Activated naive CD8-positive, alpha-beta T cell treated with anti-CD3 and anti-CD28 coated beads, Interleukin-2, amount 10 ng/mL, durations not matched to agents 7 days and 5 days (primary cell): Measurements from ENCODE around the gene OBSCN. TPM values are rescaled to one million over a fixed set of nuclear protein-coding genes. Genes with fewer than 3 reads are reported as not detected.

Source experiments
- ATAC-seq: fragments of 150-1000 bp; cut with Tn5 transposase; one replicate; pipeline ENCODE4 v1.10.0; 2021; ENCODE audit warnings: low read depth, moderate library complexity
- POLR2A ChIA-PET: fragments of 350-600 bp; sonication (Branson Sonifier 250); formaldehyde crosslinking; loops from one replicate; lab custom pipeline; 2021; ENCODE audit warnings: antibody characterized with exemption; lab: Charles Lee
- DNase-seq: peaks from one replicate; pipeline ENCODE4 v3.0.0; 2021
- H3K27ac Mint-ChIP-seq: one replicate; pipeline ENCODE4 v1.8.0; 2022; ENCODE audit warnings: mild to moderate bottlenecking, mixed read lengths
- H3K27me3 Mint-ChIP-seq: one replicate; pipeline ENCODE4 v1.8.0; 2022; ENCODE audit warnings: mild to moderate bottlenecking, moderate library complexity, mixed read lengths
- H3K36me3 Mint-ChIP-seq: one replicate; pipeline ENCODE4 v1.8.0; 2021; ENCODE audit warnings: mild to moderate bottlenecking, mixed read lengths
- H3K4me1 Mint-ChIP-seq: one replicate; pipeline ENCODE4 v1.8.0; 2021; ENCODE audit warnings: mixed read lengths
- H3K4me3 Mint-ChIP-seq: one replicate; pipeline ENCODE4 v1.8.0; 2022; ENCODE audit warnings: mild to moderate bottlenecking, moderate library complexity, mixed read lengths
- H3K9me3 Mint-ChIP-seq: one replicate; pipeline ENCODE4 v1.8.0; 2021; ENCODE audit warnings: mixed read lengths
- total RNA-seq, 2 experiments: library from RNA; stranded (reverse); gene quantifications; one replicate each; pipeline ENCODE4 v1.2.3, GENCODE V29; 2021

OBSCN gene
- total RNA-seq, 2 experiments from 2014 or later, result 44.3 to 44.7 TPM

- H3K36me3 Mint-ChIP-seq, result no peaks in the 10 kb centered on the region
- POLR2A ChIA-PET, result interaction anchor here (1.4 kb wide), 3 partner anchors 111 to 181 kb away, joined by 7 to 14 read pairs (median 11); partner anchors contain the start of genes IBA57 and TRIM11
- ATAC-seq, result peak; percentile 2
- H3K27ac Mint-ChIP-seq, result peak overlapping the region; percentile 61
- no peak for DNase-seq
- no peaks in the 10 kb centered on the region for H3K27me3 Mint-ChIP-seq
- no peaks in the 10 kb centered on the region for H3K9me3 Mint-ChIP-seq
- H3K4me3 Mint-ChIP-seq, result peak overlapping the region; percentile 77
- H3K4me1 Mint-ChIP-seq, result peaks cover 6% of the 10 kb centered on the region
Observed at GRCh38 chr1:228276174-228276831, 68.5 kb downstream of the OBSCN start.

- Mint-ChIP-seq H3K4me1 (peaks cover 6% of the 10 kb centered on the region), H3K36me3 (no peaks in the 10 kb centered on the region), H3K27me3 (no peaks in the 10 kb centered on the region), H3K9me3 (no peaks in the 10 kb centered on the region), H3K27ac (no peak overlapping the region), H3K4me3 (no peak overlapping the region)
- DNase-seq (peak; percentile 27), ATAC-seq (no peak)
- POLR2A ChIA-PET, result no interaction called here
Observed at GRCh38 chr1:228276901-228277490, 69.2 kb downstream of the OBSCN start.

DNA sequence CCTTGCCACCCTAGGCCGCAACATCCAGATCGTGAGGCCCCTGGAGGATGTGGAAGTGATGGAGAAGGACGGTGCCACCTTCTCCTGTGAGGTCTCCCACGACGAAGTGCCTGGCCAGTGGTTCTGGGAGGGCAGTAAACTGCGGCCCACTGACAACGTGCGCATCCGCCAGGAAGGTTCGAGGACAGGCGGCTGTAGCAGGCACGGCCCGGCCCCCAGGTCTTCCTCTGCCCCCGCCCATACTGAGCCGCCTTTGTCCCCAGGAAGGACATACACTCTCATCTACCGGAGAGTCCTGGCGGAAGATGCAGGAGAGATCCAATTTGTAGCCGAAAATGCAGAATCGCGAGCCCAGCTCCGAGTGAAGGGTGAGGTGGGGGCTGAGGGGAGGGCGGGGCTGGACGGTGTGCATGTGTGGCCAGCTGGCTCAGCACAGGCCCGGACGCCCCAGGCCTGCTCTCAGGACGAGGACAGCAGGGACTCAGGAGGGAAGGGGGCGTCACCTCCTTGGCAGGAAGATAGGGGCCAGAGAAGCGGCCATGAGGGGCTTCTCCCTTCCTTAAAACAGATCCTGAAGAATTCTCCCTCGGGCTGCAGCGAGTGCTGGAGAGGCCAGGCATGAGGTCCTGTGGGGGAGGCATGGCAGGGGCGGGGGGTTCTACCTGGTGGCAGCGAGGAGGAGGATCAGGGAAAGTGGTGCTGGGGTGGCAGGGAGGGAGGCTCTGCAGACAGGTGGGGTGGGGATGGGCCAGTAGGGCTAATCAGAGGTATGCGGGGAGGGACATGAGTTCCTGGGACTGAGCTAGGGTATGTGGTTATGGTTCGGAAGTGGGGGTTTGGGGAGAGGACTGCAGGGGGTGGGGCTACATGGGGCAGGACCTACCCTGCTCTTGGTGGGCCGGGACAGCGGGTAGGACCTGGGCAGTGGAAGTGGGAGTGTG lies 69.9 kb downstream of the OBSCN start:
- H3K27ac Mint-ChIP-seq, result no peak overlapping the region
- H3K4me3 Mint-ChIP-seq, result no peak overlapping the region
- POLR2A ChIA-PET, result no interaction called here

GRCh38 chr1:228278432-228278941 lies 70.6 kb downstream of the OBSCN start:
- Mint-ChIP-seq H3K4me3 (no peak overlapping the region), H3K4me1 (peaks cover 6% of the 10 kb centered on the region), H3K27ac (no peak overlapping the region), H3K36me3 (no peaks in the 10 kb centered on the region), H3K9me3 (no peaks in the 10 kb centered on the region), H3K27me3 (no peaks in the 10 kb centered on the region)
- peak; percentile 29 for DNase-seq
- no peak for ATAC-seq
- POLR2A ChIA-PET, result no interaction called here

More for the DNA sequence above, 69.9 kb downstream of the OBSCN start:
- DNase-seq, result no peak
- peaks cover 6% of the 10 kb centered on the region for H3K4me1 Mint-ChIP-seq
- H3K27me3 Mint-ChIP-seq, result no peaks in the 10 kb centered on the region
- no peaks in the 10 kb centered on the region for H3K9me3 Mint-ChIP-seq
- no peak for ATAC-seq
- H3K36me3 Mint-ChIP-seq, result no peaks in the 10 kb centered on the region

GRCh38 chr1:228279011-228279721 lies 71.3 kb downstream of the OBSCN start:
- ATAC-seq, result no peak
- no peaks in the 10 kb centered on the region for H3K36me3 Mint-ChIP-seq
- peak; percentile 29 for DNase-seq
- POLR2A ChIA-PET, result no interaction called here
- H3K9me3 Mint-ChIP-seq, result no peaks in the 10 kb centered on the region
- H3K4me1 Mint-ChIP-seq, result peaks cover 6% of the 10 kb centered on the region
- no peaks in the 10 kb centered on the region for H3K27me3 Mint-ChIP-seq
- H3K27ac Mint-ChIP-seq, result no peak overlapping the region
- H3K4me3 Mint-ChIP-seq, result no peak overlapping the region

DNA sequence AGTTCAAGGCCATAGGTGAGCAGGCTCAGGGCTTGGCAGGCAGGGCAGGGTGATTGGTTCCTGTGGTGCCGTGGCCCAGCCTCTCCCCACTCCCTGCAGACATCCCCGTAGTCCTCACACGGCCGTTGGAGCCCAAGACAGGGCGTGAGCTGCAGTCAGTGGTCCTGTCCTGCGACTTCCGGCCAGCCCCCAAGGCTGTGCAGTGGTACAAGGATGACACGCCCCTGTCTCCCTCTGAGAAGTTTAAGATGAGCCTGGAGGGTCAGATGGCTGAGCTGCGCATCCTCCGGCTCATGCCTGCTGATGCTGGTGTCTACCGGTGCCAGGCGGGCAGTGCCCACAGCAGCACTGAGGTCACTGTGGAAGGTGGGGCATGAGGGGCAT lies 71.9 kb downstream of the OBSCN start:
- no peaks in the 10 kb centered on the region for H3K36me3 Mint-ChIP-seq
- no peaks in the 10 kb centered on the region for H3K27me3 Mint-ChIP-seq
- H3K4me1 Mint-ChIP-seq, result peaks cover 5% of the 10 kb centered on the region
- no peak overlapping the region for H3K27ac Mint-ChIP-seq
- ATAC-seq (no peak), DNase-seq (no peak)
- no peak overlapping the region for H3K4me3 Mint-ChIP-seq
- H3K9me3 Mint-ChIP-seq, result no peaks in the 10 kb centered on the region
- POLR2A ChIA-PET, result no interaction called here

DNA sequence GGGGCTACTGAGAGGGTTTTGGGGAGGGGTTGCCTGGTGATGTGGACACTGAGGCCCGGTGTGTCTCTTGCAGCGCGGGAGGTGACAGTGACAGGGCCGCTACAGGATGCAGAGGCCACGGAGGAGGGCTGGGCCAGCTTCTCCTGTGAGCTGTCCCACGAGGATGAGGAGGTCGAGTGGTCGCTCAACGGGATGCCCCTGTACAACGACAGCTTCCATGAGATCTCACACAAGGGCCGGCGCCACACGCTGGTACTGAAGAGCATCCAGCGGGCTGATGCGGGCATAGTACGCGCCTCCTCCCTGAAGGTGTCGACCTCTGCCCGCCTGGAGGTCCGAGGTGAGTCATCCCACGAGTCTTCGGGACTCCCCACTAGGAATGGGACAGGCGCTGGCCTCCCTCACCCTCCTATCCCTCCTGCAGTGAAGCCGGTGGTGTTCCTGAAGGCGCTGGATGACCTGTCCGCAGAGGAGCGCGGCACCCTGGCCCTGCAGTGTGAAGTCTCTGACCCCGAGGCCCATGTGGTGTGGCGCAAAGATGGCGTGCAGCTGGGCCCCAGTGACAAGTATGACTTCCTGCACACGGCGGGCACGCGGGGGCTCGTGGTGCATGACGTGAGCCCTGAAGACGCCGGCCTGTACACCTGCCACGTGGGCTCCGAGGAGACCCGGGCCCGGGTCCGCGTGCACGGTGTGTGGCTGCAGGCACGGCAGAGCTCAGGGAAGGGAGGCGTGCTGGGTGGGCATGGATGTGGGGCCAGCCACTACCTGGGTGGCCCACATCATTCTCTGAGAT lies 72.5 kb downstream of the OBSCN start:
- Mint-ChIP-seq H3K27me3 (no peaks in the 10 kb centered on the region), H3K27ac (no peak overlapping the region), H3K4me1 (peaks cover under 1% of the 10 kb centered on the region), H3K4me3 (no peak overlapping the region), H3K36me3 (no peaks in the 10 kb centered on the region), H3K9me3 (no peaks in the 10 kb centered on the region)
- POLR2A ChIA-PET, result no interaction called here
- no peak for DNase-seq
- no peak for ATAC-seq

- ATAC-seq (no peak), DNase-seq (no peak)
- no peak overlapping the region for H3K27ac Mint-ChIP-seq
- no peaks in the 10 kb centered on the region for H3K9me3 Mint-ChIP-seq
- no peak overlapping the region for H3K4me3 Mint-ChIP-seq
- H3K36me3 Mint-ChIP-seq, result no peaks in the 10 kb centered on the region
- POLR2A ChIA-PET, result no interaction called here
- H3K27me3 Mint-ChIP-seq, result no peaks in the 10 kb centered on the region
- no peaks in the 10 kb centered on the region for H3K4me1 Mint-ChIP-seq
Observed at GRCh38 chr1:228280961-228281591, 73.2 kb downstream of the OBSCN start.

- ATAC-seq (no peak), DNase-seq (no peak)
- H3K36me3 Mint-ChIP-seq, result no peaks in the 10 kb centered on the region
- no peak overlapping the region for H3K27ac Mint-ChIP-seq
- POLR2A ChIA-PET, result no interaction called here
- no peaks in the 10 kb centered on the region for H3K4me1 Mint-ChIP-seq
- no peaks in the 10 kb centered on the region for H3K27me3 Mint-ChIP-seq
- H3K9me3 Mint-ChIP-seq, result no peaks in the 10 kb centered on the region
- no peak overlapping the region for H3K4me3 Mint-ChIP-seq
Observed at GRCh38 chr1:228281631-228282328, 73.9 kb downstream of the OBSCN start.

- H3K36me3 Mint-ChIP-seq, result no peaks in the 10 kb centered on the region
- no peaks in the 10 kb centered on the region for H3K27me3 Mint-ChIP-seq
- ATAC-seq (no peak), DNase-seq (no peak)
- POLR2A ChIA-PET, result no interaction called here
- H3K4me3 Mint-ChIP-seq, result no peak overlapping the region
- H3K27ac Mint-ChIP-seq, result no peak overlapping the region
- no peaks in the 10 kb centered on the region for H3K9me3 Mint-ChIP-seq
- no peaks in the 10 kb centered on the region for H3K4me1 Mint-ChIP-seq
Observed at GRCh38 chr1:228282329-228283042, 74.6 kb downstream of the OBSCN start.

DNA sequence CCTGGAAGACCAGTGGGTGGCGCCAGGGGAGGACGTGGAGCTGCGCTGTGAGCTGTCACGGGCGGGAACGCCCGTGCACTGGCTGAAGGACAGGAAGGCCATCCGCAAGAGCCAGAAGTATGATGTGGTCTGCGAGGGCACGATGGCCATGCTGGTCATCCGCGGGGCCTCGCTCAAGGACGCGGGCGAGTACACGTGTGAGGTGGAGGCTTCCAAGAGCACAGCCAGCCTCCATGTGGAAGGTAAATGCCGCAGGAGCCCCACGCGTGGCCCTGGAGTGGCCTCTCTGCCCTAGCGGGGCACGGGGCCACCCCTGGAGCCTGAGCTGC lies 75.2 kb downstream of the OBSCN start:
- no peaks in the 10 kb centered on the region for H3K9me3 Mint-ChIP-seq
- no peak for ATAC-seq
- no peaks in the 10 kb centered on the region for H3K27me3 Mint-ChIP-seq
- DNase-seq, result peak; percentile 22
- no peaks in the 10 kb centered on the region for H3K36me3 Mint-ChIP-seq
- no peaks in the 10 kb centered on the region for H3K4me1 Mint-ChIP-seq
- POLR2A ChIA-PET, result no interaction called here
- no peak overlapping the region for H3K27ac Mint-ChIP-seq
- H3K4me3 Mint-ChIP-seq, result no peak overlapping the region
